Activated CD8-positive, alpha-beta memory T cell treated with anti-CD3 and anti-CD28 coated beads for 48 hours (primary cell): ENCODE data around the gene CMYA5.
"Not testable (repeated sequence)": the region's sequence is repeated elsewhere in the genome, so short reads cannot be mapped to it uniquely, and the experiment has no call there.

Source experiments
- DNase-seq, 3 experiments: peaks; one replicate each; pipeline ENCODE4 v3.0.0-alpha.2; 2020; ENCODE audit warnings: low read depth in 2 of 3, low spot score in 2 of 3

The CMYA5 gene

GRCh38 chr5:79689541-79690466, at the start of gene CMYA5:
Gene CMYA5, plus strand, starts transcription at chr5:79689836. Its CDS starts 72 bp downstream, at chr5:79689908.
- DNase-seq: no peak

- DNase-seq: no peak
These were observed 49.0 kb upstream of the CMYA5 start for GRCh38 chr5:79640571-79641055.

- DNase-seq: no peak
These were observed 48.2 kb upstream of the CMYA5 start for GRCh38 chr5:79641414-79641813.

- DNase-seq: no peak
These were observed 47.4 kb upstream of the CMYA5 start for GRCh38 chr5:79642210-79642609.

- no peak for DNase-seq
These were observed 35.8 kb upstream of the CMYA5 start for GRCh38 chr5:79653843-79654242.

- DNase-seq: no peak
These were observed 26.4 kb upstream of the CMYA5 start for GRCh38 chr5:79663212-79663611.

- DNase-seq: no peak
These were observed 22.9 kb upstream of the CMYA5 start for GRCh38 chr5:79666758-79667157.

- DNase-seq: no peak
These were observed 17.2 kb upstream of the CMYA5 start for GRCh38 chr5:79672392-79672791.

- DNase-seq: not testable (repeated sequence)
These were observed 13.3 kb upstream of the CMYA5 start for GRCh38 chr5:79676354-79676753.

- not testable (repeated sequence) for DNase-seq
These were observed 7.5 kb upstream of the CMYA5 start for GRCh38 chr5:79682102-79682501.

GRCh38 chr5:79684782-79685181, 4.9 kb upstream of the CMYA5 start:
- no peak for DNase-seq

GRCh38 chr5:79685627-79686026, 4.0 kb upstream of the CMYA5 start:
- no peak for DNase-seq

GRCh38 chr5:79686799-79687198, 2.8 kb upstream of the CMYA5 start:
- DNase-seq: no peak

GRCh38 chr5:79687889-79688288, 1.7 kb upstream of the CMYA5 start:
- no peak for DNase-seq

- DNase-seq: no peak
These were observed 1.4 kb downstream of the CMYA5 start for GRCh38 chr5:79691007-79691406.

- no peak for DNase-seq
These were observed 3.0 kb downstream of the CMYA5 start for GRCh38 chr5:79692596-79692995.

- DNase-seq: no peak
These were observed 4.5 kb downstream of the CMYA5 start for GRCh38 chr5:79694183-79694582.

- no peak for DNase-seq
These were observed 5.0 kb downstream of the CMYA5 start for GRCh38 chr5:79694652-79695051.

- DNase-seq: no peak
These were observed 5.9 kb downstream of the CMYA5 start for GRCh38 chr5:79695526-79695925.

- DNase-seq: no peak
These were observed 7.9 kb downstream of the CMYA5 start for GRCh38 chr5:79697222-79698170.

- no peak for DNase-seq
These were observed 10.2 kb downstream of the CMYA5 start for GRCh38 chr5:79699763-79700400.
